Lung (tissue), 12 donors: ENCODE data around the gene FMN1. TPM values are rescaled to one million over a fixed set of nuclear protein-coding genes. Genes with fewer than 3 reads are reported as not detected.

Source experiments
- ATAC-seq: fragments of 200-7000 bp; cut with Tn5 transposase; one replicate; pipeline ENCODE4 v1.9.1; 2020; ENCODE audit warnings: moderate number of reproducible peaks; ENCODE audit not compliant: insufficient read depth, low FRiP score
- DNase-seq, 3 donors: peaks; one replicate each; pipeline ENCODE4 v3.0.0-alpha.2; 2013 to 2017
- H3K27ac ChIP-seq, 2 donors: one replicate each; pipeline ENCODE4 v1.5.1; 2013; ENCODE audit warnings: mild to moderate bottlenecking in 2 of 2, moderate library complexity in 2 of 2, control low read depth in 1 of 2, inconsistent platforms in 1 of 2, low read depth in 1 of 2, low read length in 1 of 2
- H3K27me3 ChIP-seq, 3 donors: one replicate each; pipeline ENCODE4 v1.5.1; 2013; ENCODE audit warnings: low read length in 2 of 3; ENCODE audit not compliant: control insufficient read depth in 3 of 3, insufficient read depth in 3 of 3
- H3K36me3 ChIP-seq, 4 donors: one replicate each; pipeline ENCODE4 v1.5.1; 2013; ENCODE audit warnings: low read length in 4 of 4, mild to moderate bottlenecking in 1 of 4, moderate library complexity in 1 of 4; ENCODE audit not compliant: control insufficient read depth in 4 of 4, insufficient read depth in 4 of 4
- H3K4me1 ChIP-seq, 5 donors: one replicate each; pipeline ENCODE4 v1.5.1; 2013; ENCODE audit warnings: low read length in 5 of 5, mild to moderate bottlenecking in 2 of 5, moderate library complexity in 1 of 5; ENCODE audit not compliant: control insufficient read depth in 5 of 5, insufficient read depth in 5 of 5
- H3K4me3 ChIP-seq: one replicate; pipeline ENCODE4 v1.5.1; 2013; ENCODE audit warnings: mild to moderate bottlenecking, control low read depth, moderate library complexity
- H3K9ac ChIP-seq, 2 donors: one replicate each; pipeline ENCODE4 v1.5.1; 2013; ENCODE audit warnings: low read length in 2 of 2, control low read depth in 1 of 2; ENCODE audit not compliant: insufficient read depth in 1 of 2
- H3K9me3 ChIP-seq, 4 donors: one replicate each; pipeline ENCODE4 v1.5.1; 2013; ENCODE audit warnings: low read length in 3 of 4, mild to moderate bottlenecking in 1 of 4, moderate library complexity in 1 of 4; ENCODE audit not compliant: control insufficient read depth in 4 of 4, insufficient read depth in 3 of 4
- CTCF ChIP-seq: IDR thresholded peaks from 2 replicates; pipeline ENCODE4 v1.5.1; 2012; ENCODE audit warnings: mild to moderate bottlenecking; ENCODE audit errors: control extremely low read depth, extremely low read depth
- WGBS, 2 donors: extraction: QIAGEN DNeasy Blood & Tissue Kit; methylation state at CpG; one replicate each; pipeline ENCODE4 v1.1.7; 2013; 5-methylcytosine and 5-hydroxymethylcytosine counted together
- polyA plus RNA-seq, 2 donors: library from polyadenylated mRNA; stranded (reverse); fragments of 200-250 nt; gene quantifications; one replicate each; pipeline ENCODE4 v1.2.1, GENCODE V29; 2013
- total RNA-seq, 2 donors: library from RNA; depleted of rRNA in 1 of 2; stranded (reverse); fragments of >200 nt in 1 of 2; gene quantifications; one replicate each; pipeline ENCODE4 v1.2.1, GENCODE V29; 2014 to 2021
- donor health status: control.
- donor health status: control.
- donor health status: Bipolar disorder and iron deficiency.
- donor health status: healthy.
- donor health status: DM: yes; HTN: yes; CAD: no.

FMN1 gene
- total and polyA plus RNA-seq, 4 donors: 4.6 to 45.2 (median 15.7) TPM

- no peak for ATAC-seq
- 55 to 57% methylated on average over 1 of the region's 1 CpG for WGBS, 2 donors
These were observed 258.1 kb downstream of the FMN1 start for GRCh38 chr15:32936283-32936918.

GRCh38 chr15:32935139-32935538 is 259.4 kb downstream of the FMN1 start:
- Histone ChIP-seq H3K27ac (no peak overlapping the region), H3K9ac (no peak overlapping the region), H3K27me3 (no peaks in the 10 kb centered on the region), H3K4me3 (no peak overlapping the region), H3K36me3 (no peaks in the 10 kb centered on the region), H3K4me1 (no peaks in the 10 kb centered on the region), H3K9me3 (no peaks in the 10 kb centered on the region)
- 96 to 97% methylated on average over 5 of the region's 5 CpGs for WGBS, 2 donors
- no peak for TF ChIP-seq CTCF
- ATAC-seq (no peak), DNase-seq (no peak)

More at GRCh38 chr15:32936283-32936918, 258.1 kb downstream of the FMN1 start:
- Histone ChIP-seq H3K4me3 (no peak overlapping the region), H3K4me1 (no peaks in the 10 kb centered on the region), H3K27ac (no peak overlapping the region), H3K9ac (no peak overlapping the region), H3K9me3 (no peaks in the 10 kb centered on the region), H3K27me3 (peaks cover 0 to under 1% (median 0%) of the 10 kb centered on the region in 3 donors), H3K36me3 (no peaks in the 10 kb centered on the region)
- TF ChIP-seq CTCF: no peak
- DNase-seq: peak in 2 of 3 donors; percentile 38 to 45

GRCh38 chr15:32933236-32933635 is 261.3 kb downstream of the FMN1 start:
- no peaks in the 10 kb centered on the region for H3K4me1 ChIP-seq
- H3K9me3 ChIP-seq: peaks cover 0 to 3% (median 0%) of the 10 kb centered on the region in 4 donors
- ATAC-seq (no peak), DNase-seq (no peak)
- no peak for TF ChIP-seq CTCF
- H3K36me3 ChIP-seq: no peaks in the 10 kb centered on the region
- no peak overlapping the region for H3K27ac ChIP-seq
- no peaks in the 10 kb centered on the region for H3K27me3 ChIP-seq
- H3K4me3 ChIP-seq: no peak overlapping the region
- 93 to 94% methylated on average over 1 of the region's 1 CpG for WGBS, 2 donors
- H3K9ac ChIP-seq: no peak overlapping the region

GRCh38 chr15:32928876-32929275 is 265.6 kb downstream of the FMN1 start:
- no peak for ATAC-seq
- DNase-seq: no peak
- TF ChIP-seq CTCF: no peak
- H3K9ac ChIP-seq: no peak overlapping the region
- WGBS, 2 donors: 59 to 71% methylated on average over 3 of the region's 3 CpGs
- no peak overlapping the region for H3K4me3 ChIP-seq
- no peaks in the 10 kb centered on the region for H3K4me1 ChIP-seq
- H3K27me3 ChIP-seq: no peaks in the 10 kb centered on the region
- H3K27ac ChIP-seq: no peak overlapping the region
- H3K36me3 ChIP-seq: no peaks in the 10 kb centered on the region
- H3K9me3 ChIP-seq: peaks cover 0 to 3% (median 0%) of the 10 kb centered on the region in 4 donors
